ENCODE results near the gene PCBD1.

The PCBD1 gene

DNA sequence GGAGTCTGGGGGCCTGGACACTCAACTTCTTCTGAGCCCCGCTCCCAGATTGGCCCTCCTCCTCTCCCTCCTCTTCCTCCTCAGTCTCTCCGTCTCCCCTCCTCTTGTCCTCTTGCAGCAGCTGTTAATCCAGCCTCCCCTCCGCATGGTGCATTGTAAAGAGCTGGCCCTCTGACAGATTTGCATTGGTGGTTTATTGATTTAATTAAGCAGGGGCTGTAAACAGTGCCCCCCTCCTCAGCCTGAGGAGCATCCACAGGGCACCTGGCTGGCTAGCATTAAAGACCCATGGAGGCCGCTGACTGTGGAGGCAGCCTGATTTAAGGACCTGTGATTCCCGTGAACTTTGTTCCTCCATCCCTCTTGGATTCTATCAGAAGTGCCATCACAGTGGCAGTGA, 28.9 kb upstream of the PCBD1 start:
- TF ChIP-seq, protein P1, sequence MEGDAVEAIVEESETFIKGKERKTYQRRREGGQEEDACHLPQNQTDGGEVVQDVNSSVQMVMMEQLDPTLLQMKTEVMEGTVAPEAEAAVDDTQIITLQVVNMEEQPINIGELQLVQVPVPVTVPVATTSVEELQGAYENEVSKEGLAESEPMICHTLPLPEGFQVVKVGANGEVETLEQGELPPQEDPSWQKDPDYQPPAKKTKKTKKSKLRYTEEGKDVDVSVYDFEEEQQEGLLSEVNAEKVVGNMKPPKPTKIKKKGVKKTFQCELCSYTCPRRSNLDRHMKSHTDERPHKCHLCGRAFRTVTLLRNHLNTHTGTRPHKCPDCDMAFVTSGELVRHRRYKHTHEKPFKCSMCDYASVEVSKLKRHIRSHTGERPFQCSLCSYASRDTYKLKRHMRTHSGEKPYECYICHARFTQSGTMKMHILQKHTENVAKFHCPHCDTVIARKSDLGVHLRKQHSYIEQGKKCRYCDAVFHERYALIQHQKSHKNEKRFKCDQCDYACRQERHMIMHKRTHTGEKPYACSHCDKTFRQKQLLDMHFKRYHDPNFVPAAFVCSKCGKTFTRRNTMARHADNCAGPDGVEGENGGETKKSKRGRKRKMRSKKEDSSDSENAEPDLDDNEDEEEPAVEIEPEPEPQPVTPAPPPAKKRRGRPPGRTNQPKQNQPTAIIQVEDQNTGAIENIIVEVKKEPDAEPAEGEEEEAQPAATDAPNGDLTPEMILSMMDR (conservative IDR thresholded peaks at IDR 0.05; ENCODE audit: low read depth, low read length): no peak
- H3K4me3 ChIP-seq (ENCODE audit: low read depth, low read length): no peak overlapping the region
- no peak for DNase-seq (ENCODE audit: low read depth)

DNA sequence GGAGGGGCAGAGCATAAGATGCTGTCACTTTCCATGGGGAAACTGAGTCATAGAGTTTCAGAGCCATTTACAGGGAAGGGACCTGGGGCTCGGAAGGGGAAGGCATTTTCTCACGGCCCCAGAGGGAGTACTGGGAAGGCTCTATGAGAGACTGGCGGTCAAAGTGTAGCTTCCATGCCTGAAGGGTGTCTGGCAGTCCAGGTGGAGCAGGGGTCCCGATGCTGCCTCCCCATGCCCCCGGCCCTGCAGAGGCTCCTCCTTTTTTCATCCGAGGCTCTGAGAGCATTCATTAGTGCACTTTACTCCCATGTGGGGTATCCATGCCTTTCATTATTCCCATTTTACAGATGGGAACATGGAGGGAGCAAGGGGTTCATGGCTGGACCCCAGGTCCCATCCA, 27.9 kb upstream of the PCBD1 start:
- no peak overlapping the region for H3K4me3 ChIP-seq (ENCODE audit: low read depth, low read length)
- TF ChIP-seq, protein P1 (conservative IDR thresholded peaks at IDR 0.05; ENCODE audit: low read depth, low read length): no peak
- DNase-seq (ENCODE audit: low read depth): no peak

DNA sequence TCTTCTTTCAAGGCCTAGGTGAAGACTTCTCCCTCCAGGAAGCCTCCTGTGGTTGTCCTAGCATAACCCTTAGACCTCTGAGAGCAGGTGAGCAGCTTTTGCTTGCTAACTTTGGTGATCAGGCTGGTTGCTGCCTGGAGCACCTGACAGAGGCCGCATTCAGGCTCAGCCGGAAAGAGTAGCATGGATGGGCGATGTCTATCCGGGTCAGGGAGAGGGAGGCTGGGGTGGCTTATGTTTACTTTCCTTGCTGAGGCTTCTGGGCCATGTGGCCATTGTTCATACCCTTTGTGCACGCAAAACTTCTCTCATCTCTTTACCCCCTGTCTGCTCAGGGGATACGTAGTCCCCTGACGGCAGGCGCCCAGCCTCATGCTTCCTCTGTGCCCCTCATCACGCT, 27.4 kb upstream of the PCBD1 start:
- no peak for DNase-seq (ENCODE audit: low read depth)
- TF ChIP-seq, protein P1 (conservative IDR thresholded peaks at IDR 0.05; ENCODE audit: low read depth, low read length): no peak
- no peak overlapping the region for H3K4me3 ChIP-seq (ENCODE audit: low read depth, low read length)

DNA sequence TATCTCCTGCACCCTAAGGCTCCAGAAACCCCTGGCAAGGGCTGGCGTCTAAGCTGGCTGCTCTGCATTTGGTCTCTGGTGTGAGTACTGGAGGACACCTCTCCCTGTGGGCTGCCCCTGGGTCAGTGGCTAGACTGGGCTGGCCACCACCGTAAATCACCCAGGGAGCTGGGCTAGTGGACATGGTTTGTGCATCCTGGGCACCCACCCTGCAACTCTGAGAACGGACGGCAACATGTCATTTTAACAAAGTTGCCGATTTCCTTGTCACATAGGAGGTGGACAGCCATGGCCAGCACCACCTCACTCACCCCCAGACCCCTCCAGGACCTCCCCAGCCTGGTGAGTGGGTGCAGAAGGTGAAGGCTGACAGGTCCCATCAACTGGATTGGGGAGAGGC, 26.8 kb upstream of the PCBD1 start:
- DNase-seq (ENCODE audit: low read depth): no peak
- TF ChIP-seq, protein P1 (conservative IDR thresholded peaks at IDR 0.05; ENCODE audit: low read depth, low read length): no peak

DNA sequence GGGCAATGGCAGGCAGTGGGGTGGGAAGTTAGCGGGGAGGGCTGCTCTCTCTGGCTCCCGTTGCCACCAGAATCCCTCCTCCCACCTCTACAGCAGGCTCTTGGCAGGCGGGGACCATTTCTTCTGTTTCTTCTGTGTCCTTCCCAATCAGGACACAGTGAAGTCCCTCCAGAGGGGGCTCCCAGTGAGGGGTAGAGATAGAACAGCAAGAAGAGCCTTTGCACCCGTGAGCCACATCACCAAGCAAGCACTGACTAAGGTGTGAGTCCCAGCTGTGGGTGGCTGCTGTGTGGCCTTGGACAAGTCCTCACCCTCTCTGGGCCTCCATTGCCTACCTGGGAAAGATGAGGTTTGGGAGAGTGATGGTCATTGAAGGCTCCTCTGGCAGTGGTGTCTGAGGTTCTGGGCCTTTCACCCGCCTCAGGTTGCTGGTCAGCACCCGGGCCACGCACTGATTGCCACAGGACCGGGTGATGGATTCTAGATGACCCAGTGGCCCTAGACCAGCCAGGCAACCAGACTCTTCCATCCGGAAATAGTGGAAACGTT, 26.0 kb upstream of the PCBD1 start:
- no peak overlapping the region for H3K4me3 ChIP-seq (ENCODE audit: low read depth, low read length)
- no peak for DNase-seq (ENCODE audit: low read depth)
- TF ChIP-seq, protein P1 (conservative IDR thresholded peaks at IDR 0.05; ENCODE audit: low read depth, low read length): no peak

More for the DNA sequence above, 26.8 kb upstream of the PCBD1 start:
- no peak overlapping the region for H3K4me3 ChIP-seq (ENCODE audit: low read depth, low read length)

DNA sequence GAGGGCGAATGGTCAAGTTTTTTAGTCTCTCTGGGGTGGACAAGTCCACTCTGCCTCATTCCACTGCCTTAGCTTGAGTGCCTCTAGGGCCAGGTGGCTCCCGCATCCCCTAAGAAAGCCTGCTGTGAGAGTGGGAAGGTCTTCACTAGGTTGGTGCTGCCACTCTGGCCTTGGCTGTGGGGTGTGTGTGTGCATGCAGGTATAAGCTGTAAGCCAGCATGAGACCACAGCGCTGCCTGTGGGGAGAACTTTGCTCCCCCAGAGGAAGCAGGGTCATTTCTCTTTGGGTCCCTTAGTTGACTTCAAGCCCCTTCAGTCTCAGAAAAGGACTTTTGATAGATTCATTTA, 25.5 kb upstream of the PCBD1 start:
- DNase-seq (ENCODE audit: low read depth): no peak
- TF ChIP-seq, protein P1 (conservative IDR thresholded peaks at IDR 0.05; ENCODE audit: low read depth, low read length): no peak
- H3K4me3 ChIP-seq (ENCODE audit: low read depth, low read length): no peak overlapping the region

DNA sequence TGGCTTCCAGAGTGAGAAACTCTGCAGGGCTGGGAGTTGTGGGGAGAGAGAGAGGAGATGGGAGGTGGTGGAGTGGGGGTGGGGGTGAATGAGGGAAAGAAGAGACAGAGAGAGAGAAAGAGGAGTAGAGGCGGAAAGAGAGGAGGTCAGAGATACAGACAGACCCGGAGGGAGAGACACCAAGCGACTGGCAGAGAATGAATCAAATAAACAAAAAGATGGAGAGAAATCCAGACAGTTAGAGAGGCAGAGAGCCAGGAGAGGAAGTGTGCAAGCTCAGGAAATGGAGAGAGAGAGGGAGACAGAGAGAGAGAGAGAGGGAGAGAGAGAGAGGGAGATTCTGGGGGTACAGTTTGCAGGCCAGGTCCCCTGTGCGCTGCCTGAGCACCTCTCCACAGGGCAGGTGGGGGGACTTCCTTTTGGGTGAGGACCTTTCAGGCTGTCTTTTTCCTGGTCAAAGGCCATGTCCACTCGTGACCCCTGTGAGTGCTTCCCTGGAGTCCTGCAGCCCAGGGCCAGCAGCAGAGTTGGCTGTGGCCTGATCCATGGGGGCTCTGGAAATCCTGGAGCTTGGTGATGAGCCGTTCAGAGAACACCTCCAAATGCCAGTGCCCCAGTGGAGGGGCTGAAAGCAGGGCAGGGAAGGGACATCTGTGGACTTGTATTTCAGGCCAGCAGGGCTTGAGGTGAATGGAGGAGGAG, 25.0 kb upstream of the PCBD1 start:
- no peak overlapping the region for H3K4me3 ChIP-seq (ENCODE audit: low read depth, low read length)
- TF ChIP-seq, protein P1 (conservative IDR thresholded peaks at IDR 0.05; ENCODE audit: low read depth, low read length): no peak
- DNase-seq (ENCODE audit: low read depth): peak; percentile 13

Measured in choroid plexus epithelial cell (primary cell).